ENCODE results near the gene ZNF451. TPM values are rescaled to one million over a fixed set of nuclear protein-coding genes. Genes with fewer than 3 reads are reported as not detected.

Gene ZNF451
- total and polyA plus RNA-seq, 9 donors: 11.8 to 65.9 (median 56.5) TPM

DNA sequence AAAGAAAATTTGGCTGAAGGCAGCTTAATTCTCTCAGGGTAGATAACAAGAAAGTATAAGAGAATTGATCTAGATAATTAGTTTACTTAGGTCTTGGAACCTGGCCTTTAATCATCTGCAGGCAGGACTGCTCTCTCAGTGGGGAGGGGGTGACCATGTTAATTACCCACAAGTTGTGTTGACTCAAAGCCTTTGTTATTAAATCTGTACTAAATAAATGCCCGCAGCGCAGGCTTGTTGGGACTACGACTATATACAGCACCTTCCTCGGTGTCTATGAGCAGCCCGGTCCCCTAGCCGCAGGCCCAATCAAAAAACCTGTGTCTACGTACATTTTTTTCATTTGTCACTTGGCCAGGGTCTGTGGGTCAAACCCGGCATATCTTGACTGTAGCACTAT is 15.6 kb upstream of the ZNF451 start:
- Histone ChIP-seq H3K27me3 (no peaks in the 10 kb centered on the region), H3K9me3 (no peaks in the 10 kb centered on the region), H3K4me1 (ENCODE audit: insufficient read depth) (no peaks in the 10 kb centered on the region), H3K27ac (no peak overlapping the region), H3K4me3 (no peak overlapping the region), H3K36me3 (no peaks in the 10 kb centered on the region)
- 89 to 94% (median 92%) methylated on average over 8 of the region's 8 CpGs for WGBS, 3 donors
- no peak for TF ChIP-seq POLR2A (IDR thresholded peaks at IDR 0.05)
- TF ChIP-seq, protein P1, sequence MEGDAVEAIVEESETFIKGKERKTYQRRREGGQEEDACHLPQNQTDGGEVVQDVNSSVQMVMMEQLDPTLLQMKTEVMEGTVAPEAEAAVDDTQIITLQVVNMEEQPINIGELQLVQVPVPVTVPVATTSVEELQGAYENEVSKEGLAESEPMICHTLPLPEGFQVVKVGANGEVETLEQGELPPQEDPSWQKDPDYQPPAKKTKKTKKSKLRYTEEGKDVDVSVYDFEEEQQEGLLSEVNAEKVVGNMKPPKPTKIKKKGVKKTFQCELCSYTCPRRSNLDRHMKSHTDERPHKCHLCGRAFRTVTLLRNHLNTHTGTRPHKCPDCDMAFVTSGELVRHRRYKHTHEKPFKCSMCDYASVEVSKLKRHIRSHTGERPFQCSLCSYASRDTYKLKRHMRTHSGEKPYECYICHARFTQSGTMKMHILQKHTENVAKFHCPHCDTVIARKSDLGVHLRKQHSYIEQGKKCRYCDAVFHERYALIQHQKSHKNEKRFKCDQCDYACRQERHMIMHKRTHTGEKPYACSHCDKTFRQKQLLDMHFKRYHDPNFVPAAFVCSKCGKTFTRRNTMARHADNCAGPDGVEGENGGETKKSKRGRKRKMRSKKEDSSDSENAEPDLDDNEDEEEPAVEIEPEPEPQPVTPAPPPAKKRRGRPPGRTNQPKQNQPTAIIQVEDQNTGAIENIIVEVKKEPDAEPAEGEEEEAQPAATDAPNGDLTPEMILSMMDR (IDR thresholded peaks at IDR 0.05): no peak
- no peak for TF ChIP-seq EP300 (IDR thresholded peaks at IDR 0.05)
- no peak for DNase-seq
- intact Hi-C loops (cut with DNase I): no loop called here

DNA sequence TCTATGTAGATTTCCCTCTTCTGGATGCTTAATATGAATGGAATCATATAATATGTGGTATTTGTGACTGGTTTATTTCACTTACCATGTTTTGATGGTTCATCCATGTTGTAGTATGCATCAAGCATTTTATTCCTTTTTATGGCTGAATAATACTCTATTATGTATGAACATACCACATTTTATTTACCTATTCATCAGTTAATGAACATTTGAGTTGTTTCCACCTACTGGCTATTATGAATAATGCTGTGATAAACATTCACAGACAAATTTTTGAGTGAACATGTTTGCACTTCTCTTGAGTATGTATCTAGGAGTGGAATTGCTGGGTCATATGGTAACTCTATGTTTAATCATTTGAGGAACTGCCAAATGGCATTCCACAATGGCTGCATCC is 14.9 kb upstream of the ZNF451 start:
- H3K36me3 ChIP-seq: no peaks in the 10 kb centered on the region
- no peaks in the 10 kb centered on the region for H3K4me1 ChIP-seq (ENCODE audit: insufficient read depth)
- no peak overlapping the region for H3K27ac ChIP-seq
- TF ChIP-seq EP300 (IDR thresholded peaks at IDR 0.05) (no peak), POLR2A (IDR thresholded peaks at IDR 0.05) (no peak)
- TF ChIP-seq, protein P1 (IDR thresholded peaks at IDR 0.05): no peak
- intact Hi-C loops (cut with DNase I): no loop called here
- H3K4me3 ChIP-seq: no peak overlapping the region
- H3K9me3 ChIP-seq: no peaks in the 10 kb centered on the region
- no peaks in the 10 kb centered on the region for H3K27me3 ChIP-seq
- no peak for DNase-seq

DNA sequence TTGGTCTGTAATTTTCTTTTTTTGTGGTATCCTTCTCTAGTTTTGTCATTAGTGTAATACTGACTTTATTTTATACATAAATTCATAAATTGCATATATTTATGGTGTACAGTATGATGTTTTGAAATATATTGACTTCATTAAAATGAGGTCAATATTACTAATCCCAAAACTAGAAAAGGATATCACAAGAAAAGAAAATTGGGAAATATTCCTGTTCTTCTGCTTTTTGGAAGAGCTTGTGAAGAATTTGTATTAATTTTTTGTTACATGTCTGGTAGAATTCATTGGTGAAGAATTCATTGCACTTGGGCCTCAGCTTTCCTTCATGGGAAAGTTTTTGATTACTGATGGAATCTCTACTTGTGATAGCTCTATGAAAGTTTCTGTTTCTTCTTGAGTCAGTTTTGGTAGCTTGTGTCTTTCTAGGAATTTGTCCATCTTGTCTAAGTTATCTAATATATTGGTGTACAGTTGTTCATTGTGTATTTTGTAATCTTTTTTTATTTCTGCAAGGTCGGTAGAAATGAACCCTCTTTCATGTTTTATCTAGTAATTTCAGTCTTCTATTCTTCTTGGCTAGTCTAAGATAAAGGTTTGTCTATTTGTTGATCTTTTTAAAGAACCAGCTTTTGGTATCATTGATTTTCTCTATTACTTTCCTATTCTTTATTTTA is 11.3 kb upstream of the ZNF451 start:
- DNase-seq: no peak
- no peaks in the 10 kb centered on the region for H3K4me1 ChIP-seq (ENCODE audit: insufficient read depth)
- WGBS, 3 donors: 88 to 100% (median 90%) methylated on average over 1 of the region's 1 CpG
- H3K4me3 ChIP-seq: no peak overlapping the region
- H3K27me3 ChIP-seq: no peaks in the 10 kb centered on the region
- no peaks in the 10 kb centered on the region for H3K36me3 ChIP-seq
- intact Hi-C loops (cut with DNase I): no loop called here
- no peak overlapping the region for H3K27ac ChIP-seq
- H3K9me3 ChIP-seq: no peaks in the 10 kb centered on the region
- TF ChIP-seq POLR2A (IDR thresholded peaks at IDR 0.05) (no peak), EP300 (IDR thresholded peaks at IDR 0.05) (no peak)
- TF ChIP-seq, protein P1 (IDR thresholded peaks at IDR 0.05): no peak

DNA sequence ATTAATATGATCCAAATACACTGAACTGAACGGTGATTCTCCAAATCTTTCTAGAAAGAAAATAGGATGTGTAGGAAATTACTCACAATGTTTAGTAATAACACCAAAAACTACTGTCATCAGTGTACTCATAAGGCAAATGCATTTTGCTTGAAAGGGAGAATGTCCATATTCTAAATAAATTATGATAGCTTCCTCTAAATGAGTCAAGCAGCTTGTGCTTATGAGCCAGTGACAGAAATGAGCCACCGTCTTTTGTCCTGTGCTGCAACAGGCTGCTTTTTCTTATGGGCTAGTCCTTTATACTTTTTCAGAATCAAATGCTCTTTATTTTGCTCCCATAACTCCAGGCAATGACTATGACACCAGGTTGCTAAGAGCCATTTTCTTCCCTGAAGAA is 4.5 kb upstream of the ZNF451 start:
- DNase-seq: no peak
- no peaks in the 10 kb centered on the region for H3K36me3 ChIP-seq
- WGBS, 3 donors: 90 to 92% (median 91%) methylated on average over 2 of the region's 2 CpGs
- TF ChIP-seq, protein P1 (IDR thresholded peaks at IDR 0.05): no peak
- TF ChIP-seq EP300 (IDR thresholded peaks at IDR 0.05): no peak
- TF ChIP-seq POLR2A (IDR thresholded peaks at IDR 0.05): no peak
- intact Hi-C loops (cut with DNase I): no loop called here
- no peaks in the 10 kb centered on the region for H3K27me3 ChIP-seq
- H3K27ac ChIP-seq: no peak overlapping the region
- no peak overlapping the region for H3K4me3 ChIP-seq
- no peaks in the 10 kb centered on the region for H3K4me1 ChIP-seq (ENCODE audit: insufficient read depth)
- no peaks in the 10 kb centered on the region for H3K9me3 ChIP-seq

Data from ovary (tissue), 9 donors.